ENCODE results near the gene KDM5A.
"Not testable (repeated sequence)": the region's sequence is repeated elsewhere in the genome, so short reads cannot be mapped to it uniquely, and the experiment has no call there.

The KDM5A gene

DNA sequence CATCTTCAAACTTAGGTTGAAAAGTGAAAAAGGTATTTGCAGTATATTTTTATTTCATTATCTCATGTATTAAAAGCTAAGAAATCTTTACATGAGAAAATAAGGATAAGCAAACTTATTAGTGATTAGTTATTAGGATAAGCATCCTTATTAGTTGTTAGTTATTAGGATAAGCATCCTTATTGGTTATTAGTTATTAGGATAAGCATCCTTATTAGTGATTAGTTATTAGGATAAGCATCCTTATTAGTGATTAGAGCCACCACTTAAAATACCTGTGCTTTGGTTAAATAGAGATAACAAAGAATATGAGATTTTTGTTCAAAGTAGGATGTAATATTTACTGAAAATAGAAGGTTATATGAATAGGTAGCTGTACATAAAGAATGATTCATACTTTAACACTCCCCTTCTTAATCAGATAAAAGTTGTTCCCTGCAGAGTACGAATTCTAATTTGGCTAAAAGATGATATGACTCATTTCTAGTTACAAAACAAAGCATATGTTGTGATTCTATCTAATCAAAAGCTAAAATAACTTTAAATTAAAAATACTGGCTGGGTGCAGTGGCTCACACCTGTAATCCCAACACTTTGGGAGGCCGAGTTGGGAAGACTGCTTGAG, 56.4 kb downstream of the KDM5A start:
- DNase-seq (ENCODE audit: low read depth in 2 of 2) = no peak

- DNase-seq (ENCODE audit: low read depth in 2 of 2) = no peak
These were observed 57.8 kb downstream of the KDM5A start for GRCh38 chr12:331287-331686.

DNA sequence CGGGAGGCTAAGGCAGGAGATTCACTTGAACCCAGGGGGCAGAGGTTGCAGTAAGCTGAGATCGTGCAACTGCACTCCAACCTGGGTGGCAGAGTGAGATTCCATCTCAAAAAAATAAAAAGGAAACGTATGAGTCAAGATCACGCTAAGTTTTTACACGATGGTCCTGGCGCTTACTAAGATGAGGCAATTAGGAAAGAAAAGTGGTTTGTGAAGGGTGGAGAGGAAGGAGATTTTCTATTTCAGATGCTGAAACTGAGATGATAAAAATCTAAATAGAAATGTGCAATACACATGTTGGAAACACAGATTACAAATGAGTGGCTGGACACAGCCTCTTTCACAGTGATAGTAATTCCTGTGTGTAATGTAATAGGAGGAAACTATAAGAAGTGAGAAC, 63.2 kb downstream of the KDM5A start:
- DNase-seq (ENCODE audit: low read depth in 2 of 2) = no peak

- no peak for DNase-seq (ENCODE audit: low read depth in 2 of 2)
These were observed 65.6 kb downstream of the KDM5A start for GRCh38 chr12:323507-323906.

DNA sequence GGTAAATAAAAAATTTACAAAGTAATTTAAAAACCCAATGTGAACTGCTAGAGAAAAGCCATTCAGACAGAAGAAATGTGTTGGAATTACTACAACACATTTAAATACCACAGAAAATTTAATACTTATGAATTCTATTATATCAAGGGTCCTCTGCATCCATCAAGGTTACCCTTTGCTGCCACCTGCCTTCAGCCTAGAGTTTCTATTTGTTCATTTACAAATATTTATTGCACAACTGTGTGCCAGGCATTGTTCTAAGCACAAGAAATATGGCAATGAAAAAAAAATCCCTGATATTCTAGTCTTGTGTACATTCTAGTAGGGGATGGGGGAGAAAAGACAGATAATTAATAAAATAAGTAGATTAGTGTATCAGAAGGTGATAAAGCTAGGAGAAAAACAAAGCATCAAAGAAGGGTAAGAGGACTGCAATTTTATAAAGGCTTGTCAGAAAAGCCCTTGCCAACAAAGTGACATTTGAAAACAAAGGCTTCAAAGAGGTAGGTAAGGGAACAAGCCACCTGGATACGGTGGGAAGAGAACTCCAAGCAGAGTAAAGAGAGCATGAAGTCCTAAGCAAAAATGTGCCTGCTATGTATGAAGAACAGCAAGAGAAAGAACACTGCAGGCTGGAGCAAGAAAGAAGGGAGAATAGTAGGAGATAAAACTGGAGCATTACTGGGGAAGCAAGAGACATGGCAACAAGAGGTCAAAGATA, 67.4 kb downstream of the KDM5A start:
- DNase-seq (ENCODE audit: low read depth in 2 of 2) = no peak

- DNase-seq (ENCODE audit: low read depth in 2 of 2) = no peak
These were observed 70.2 kb downstream of the KDM5A start for GRCh38 chr12:318759-319515.

- no peak for DNase-seq (ENCODE audit: low read depth in 2 of 2)
These were observed 80.6 kb downstream of the KDM5A start for GRCh38 chr12:308511-308910.

GRCh38 chr12:307406-307805, 81.7 kb downstream of the KDM5A start:
- no peak for DNase-seq (ENCODE audit: low read depth in 2 of 2)

DNA sequence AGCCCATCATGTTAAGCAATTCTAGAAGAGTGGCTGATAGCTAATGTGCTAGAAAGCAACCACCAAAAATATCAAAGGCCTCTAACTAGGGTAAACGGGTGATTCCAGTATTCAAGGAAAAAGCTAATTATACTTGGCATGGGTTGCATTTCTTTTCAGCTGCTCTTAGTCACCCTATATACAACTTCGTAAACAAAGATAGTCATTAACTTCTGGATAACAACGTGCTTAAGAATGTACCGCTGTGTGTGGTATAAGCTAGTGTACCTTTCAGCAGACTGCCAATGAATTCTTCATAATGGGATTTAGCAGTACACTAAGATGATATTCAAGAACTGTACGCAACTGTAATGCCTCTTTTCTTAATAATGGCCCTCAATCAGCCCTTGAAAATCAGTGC, 84.3 kb downstream of the KDM5A start:
- no peak for DNase-seq (ENCODE audit: low read depth in 2 of 2)

DNA sequence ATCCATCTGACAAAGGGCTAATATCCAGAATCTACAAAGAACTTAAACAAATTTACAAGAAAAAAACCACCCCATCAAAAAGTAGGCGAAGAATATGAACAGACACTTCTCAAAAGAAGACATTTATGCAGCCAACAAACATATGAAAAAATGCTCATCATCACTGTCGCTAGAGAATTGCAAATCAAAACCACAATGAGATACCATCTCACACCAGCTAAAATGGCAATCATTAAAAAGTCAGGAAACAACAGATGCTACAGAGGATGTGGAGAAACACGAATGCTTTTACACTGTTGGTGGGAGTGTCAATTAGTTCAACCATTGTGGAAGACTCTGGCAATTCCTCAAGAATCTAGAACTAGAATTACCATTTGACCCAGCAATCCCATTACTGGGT, 86.4 kb downstream of the KDM5A start:
- not testable (repeated sequence) for DNase-seq (ENCODE audit: low read depth in 2 of 2)

GRCh38 chr12:300166-300565, 89.0 kb downstream of the KDM5A start:
- DNase-seq (ENCODE audit: low read depth in 2 of 2) = not testable (repeated sequence)

DNA sequence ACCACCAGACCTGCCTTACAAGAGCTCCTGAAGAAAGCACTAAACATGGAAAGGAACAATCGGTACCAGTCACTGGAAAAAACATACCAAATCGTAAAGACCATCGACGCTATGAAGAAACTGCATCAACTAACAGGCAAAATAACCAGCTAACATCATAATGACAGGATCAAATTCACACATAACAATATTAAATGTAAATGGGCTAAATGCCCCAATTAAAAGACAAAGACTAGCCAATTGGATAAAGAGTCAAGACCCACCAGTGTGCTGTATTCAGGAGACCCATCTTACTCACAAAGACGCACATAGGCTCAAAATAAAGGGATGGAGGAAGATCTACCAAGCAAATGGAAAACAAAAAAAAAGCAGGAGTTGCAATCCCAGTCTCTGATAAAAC, 89.6 kb downstream of the KDM5A start:
- not testable (repeated sequence) for DNase-seq (ENCODE audit: low read depth in 2 of 2)

GRCh38 chr12:298059-298458, 91.1 kb downstream of the KDM5A start:
- not testable (repeated sequence) for DNase-seq (ENCODE audit: low read depth in 2 of 2)

DNA sequence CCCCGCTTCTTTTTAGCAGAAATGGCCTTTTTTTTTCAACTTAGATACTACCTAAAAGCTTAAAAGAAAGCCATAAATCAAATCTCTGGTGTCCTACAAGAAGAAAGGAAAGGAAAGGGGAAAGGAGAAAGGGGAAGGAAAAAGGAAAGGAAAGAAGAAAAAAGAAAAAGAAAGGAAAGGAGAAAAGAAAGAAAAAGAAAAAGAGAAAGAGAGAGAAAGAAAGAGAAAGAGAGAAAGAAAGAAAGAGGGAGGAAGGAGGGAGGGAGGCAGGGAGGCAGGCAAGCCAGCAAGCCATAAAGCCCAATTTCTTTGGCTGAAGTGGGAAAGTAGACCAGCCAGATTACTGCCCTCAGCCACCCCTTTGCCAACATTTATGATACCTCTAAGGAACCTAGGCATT, 94.0 kb downstream of the KDM5A start:
- DNase-seq (ENCODE audit: low read depth in 2 of 2) = no peak

DNA sequence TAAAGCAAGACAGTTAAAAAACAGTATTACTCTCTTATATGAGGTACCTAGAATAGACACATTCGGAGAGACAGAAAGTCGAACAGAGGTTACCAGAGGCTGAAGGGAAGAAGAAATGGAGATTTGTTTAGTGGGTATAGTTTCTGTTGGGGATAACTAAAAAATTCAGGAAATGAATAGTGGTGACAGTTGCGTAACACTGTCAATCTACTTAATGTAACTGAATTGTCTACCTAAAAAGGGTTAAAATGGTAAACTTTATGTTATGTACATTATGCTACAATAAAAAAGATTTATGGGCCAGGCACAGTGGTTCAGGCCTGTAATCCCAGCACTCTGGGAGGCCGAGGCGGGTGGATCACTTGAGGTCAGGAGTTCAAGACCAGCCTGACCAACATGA, 95.9 kb downstream of the KDM5A start:
- DNase-seq (ENCODE audit: low read depth in 2 of 2) = no peak

GRCh38 chr12:292186-292585, 96.9 kb downstream of the KDM5A start:
- no peak for DNase-seq (ENCODE audit: low read depth in 2 of 2)

DNA sequence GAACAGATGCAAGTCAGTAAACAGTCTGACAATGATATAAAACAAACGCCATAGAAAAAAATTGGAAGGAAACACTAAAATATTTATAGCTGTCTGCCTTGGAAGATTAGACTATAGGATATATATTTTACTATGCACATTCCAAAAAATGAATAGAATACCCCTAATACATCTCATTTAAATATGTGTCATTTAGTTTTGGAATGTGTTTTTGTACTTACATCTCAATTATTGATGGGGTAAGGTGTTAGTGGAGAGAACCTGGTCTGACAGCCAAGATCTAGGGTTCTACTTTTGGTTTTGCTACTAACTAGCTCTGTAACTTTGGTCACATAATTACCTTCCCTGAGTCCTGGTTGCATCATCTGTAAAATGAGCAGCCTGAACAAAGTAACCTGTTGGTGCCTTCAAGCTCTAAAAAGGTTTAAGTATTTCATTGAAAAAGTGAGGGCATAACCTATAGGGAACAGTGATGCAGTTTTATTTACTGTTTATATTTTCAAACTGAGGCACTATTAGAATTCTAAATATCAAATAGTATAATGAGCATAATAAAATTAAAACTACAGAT, 97.9 kb downstream of the KDM5A start:
- no peak for DNase-seq (ENCODE audit: low read depth in 2 of 2)

GRCh38 chr12:288687-289086, 100.4 kb downstream of the KDM5A start:
- no peak for DNase-seq (ENCODE audit: low read depth in 2 of 2)

DNA sequence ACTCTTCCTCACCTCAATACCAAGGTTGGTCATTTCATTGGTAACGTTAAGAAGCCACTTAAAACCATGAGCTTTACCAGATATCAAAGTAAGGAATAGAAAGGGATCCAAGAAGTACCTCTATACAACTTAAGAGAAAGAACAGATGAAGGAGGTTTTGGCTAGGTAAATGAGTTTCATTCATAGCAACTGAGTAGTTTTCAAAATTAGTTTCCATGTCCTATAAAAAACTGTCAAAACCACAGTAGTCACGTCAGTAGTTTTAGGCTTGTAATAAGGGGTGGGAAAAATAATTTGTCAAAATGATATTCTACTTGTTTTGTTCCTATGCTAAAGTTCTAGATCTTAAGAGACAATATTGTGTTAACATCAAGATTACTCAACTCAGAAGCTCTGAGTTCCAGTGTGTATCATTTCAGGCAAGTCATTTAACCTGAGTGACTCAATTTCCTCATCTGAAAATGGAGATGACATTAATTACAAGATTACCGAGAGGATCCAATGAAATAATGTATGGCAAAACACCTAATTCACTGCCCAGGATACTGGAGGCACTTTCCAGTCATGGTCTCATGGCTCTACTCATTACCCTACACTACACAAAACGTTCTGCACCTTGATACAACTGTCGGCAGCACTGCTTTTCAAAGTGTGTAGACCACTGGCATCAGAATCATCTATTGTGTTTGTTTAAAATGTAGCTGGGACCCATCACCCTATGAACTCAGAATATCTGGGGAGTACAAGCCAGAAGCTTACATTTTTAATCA, 102.4 kb downstream of the KDM5A start:
- no peak for DNase-seq (ENCODE audit: low read depth in 2 of 2)

- DNase-seq (ENCODE audit: low read depth in 2 of 2) = no peak
These were observed 111.1 kb downstream of the KDM5A start for GRCh38 chr12:278046-278445.

- no peak for DNase-seq (ENCODE audit: low read depth in 2 of 2)
These were observed 113.3 kb downstream of the KDM5A start for GRCh38 chr12:275812-276211.

DNA sequence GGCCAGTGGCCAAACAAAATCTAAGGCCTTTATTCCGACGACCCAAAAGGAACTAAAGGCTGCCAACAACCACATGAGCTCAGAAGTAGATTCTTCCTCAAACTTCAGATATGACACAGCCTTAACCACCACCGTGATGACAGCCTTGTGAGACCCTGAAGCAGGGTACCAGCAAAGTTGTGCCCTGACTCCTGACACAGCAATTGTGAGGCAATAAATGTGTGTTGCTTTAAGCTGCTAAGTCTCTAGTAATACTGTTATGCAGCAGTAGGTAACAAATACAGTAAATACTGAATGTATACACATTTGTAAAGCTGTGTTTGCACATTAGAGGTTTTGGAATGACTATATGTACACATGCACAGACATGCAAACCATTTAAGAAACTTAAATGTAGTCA, 115.7 kb downstream of the KDM5A start:
- no peak for DNase-seq (ENCODE audit: low read depth in 2 of 2)
